Umbilical cord (tissue), 2 donors: ENCODE results near the gene LDLRAD3. TPM values are rescaled to one million over a fixed set of nuclear protein-coding genes. Genes with fewer than 3 reads are reported as not detected.

Source experiments
- DNase-seq: peaks from one replicate; pipeline ENCODE4 v3.0.0-alpha.2; 2015; ENCODE audit warnings: low spot score
- total RNA-seq: library from RNA; depleted of rRNA; stranded (reverse); fragments of >200 nt; gene quantifications from one replicate; pipeline ENCODE4 v1.2.3, GENCODE V29; 2014; ENCODE audit warnings: low replicate concordance; ENCODE audit not compliant: insufficient read depth

Gene LDLRAD3
- total RNA-seq, 1 donor from 2014 or later, result 28.9 TPM

GRCh38 chr11:36129955-36130354, 186.1 kb downstream of the LDLRAD3 start:
- no peak for DNase-seq

GRCh38 chr11:36130401-36130800, 186.5 kb downstream of the LDLRAD3 start:
- DNase-seq, result no peak

GRCh38 chr11:36131721-36132397, 188.0 kb downstream of the LDLRAD3 start:
- DNase-seq, result peak; percentile 77

GRCh38 chr11:36132940-36133339, 189.1 kb downstream of the LDLRAD3 start:
- no peak for DNase-seq

- DNase-seq, result peak; percentile 84
Measured at GRCh38 chr11:36135076-36135475, 191.2 kb downstream of the LDLRAD3 start.

- DNase-seq, result no peak
Measured at GRCh38 chr11:36139767-36140166, 195.9 kb downstream of the LDLRAD3 start.

- DNase-seq, result no peak
Measured at GRCh38 chr11:36141196-36141953, 197.5 kb downstream of the LDLRAD3 start.

- no peak for DNase-seq
Measured at GRCh38 chr11:36141956-36142355, 198.1 kb downstream of the LDLRAD3 start.

- no peak for DNase-seq
Measured at GRCh38 chr11:36142439-36142838, 198.6 kb downstream of the LDLRAD3 start.

- no peak for DNase-seq
Measured at GRCh38 chr11:36142879-36143278, 199.0 kb downstream of the LDLRAD3 start.

- DNase-seq, result no peak
Measured at GRCh38 chr11:36146437-36146836, 202.6 kb downstream of the LDLRAD3 start.

- no peak for DNase-seq
Measured at GRCh38 chr11:36147491-36147890, 203.6 kb downstream of the LDLRAD3 start.

GRCh38 chr11:36148701-36149100, 204.8 kb downstream of the LDLRAD3 start:
- no peak for DNase-seq

- DNase-seq, result peak; percentile 92
Measured at GRCh38 chr11:36149538-36150242, 205.8 kb downstream of the LDLRAD3 start.

GRCh38 chr11:36150986-36151385, 207.1 kb downstream of the LDLRAD3 start:
- no peak for DNase-seq

GRCh38 chr11:36151933-36152580, 208.2 kb downstream of the LDLRAD3 start:
- DNase-seq, result no peak

GRCh38 chr11:36153551-36153950, 209.7 kb downstream of the LDLRAD3 start:
- no peak for DNase-seq

- DNase-seq, result no peak
Measured at GRCh38 chr11:36155124-36155561, 211.3 kb downstream of the LDLRAD3 start.

GRCh38 chr11:36155770-36156160, 211.9 kb downstream of the LDLRAD3 start:
- no peak for DNase-seq

- DNase-seq, result no peak
Measured at GRCh38 chr11:36156161-36156816, 212.4 kb downstream of the LDLRAD3 start.

- DNase-seq, result no peak
Measured at GRCh38 chr11:36156817-36157519, 213.1 kb downstream of the LDLRAD3 start.
